Measurements from ENCODE around the gene PCSK5. TPM values are rescaled to one million over a fixed set of nuclear protein-coding genes. Genes with fewer than 3 reads are reported as not detected.

Gene PCSK5
- polyA plus RNA-seq, 3 donors: 4.8 to 13.0 (median 7.1) TPM

GRCh38 chr9:76032038-76032796, 141.7 kb downstream of the PCSK5 start:
- H3K9me3 Mint-ChIP-seq: peaks cover 0 to 6% (median 2%) of the 10 kb centered on the region in 7 donors
- WGBS (ENCODE audit: insufficient coverage): 80% methylated on average over 2 of the region's 6 CpGs
- H3K27me3 Mint-ChIP-seq (ENCODE audit: low read depth in 3 of 3): peaks cover 0 to 2% (median 0%) of the 10 kb centered on the region in 3 donors

GRCh38 chr9:76032797-76033373, 142.4 kb downstream of the PCSK5 start:
- peaks cover 0 to 4% (median under 1%) of the 10 kb centered on the region in 7 donors for H3K9me3 Mint-ChIP-seq
- no peak for TF ChIP-seq CTCF (IDR thresholded peaks at IDR 0.05)
- no peak overlapping the region for H3K27ac ChIP-seq (ENCODE audit: low read depth in 1 of 2, low read length in 2 of 2)
- H3K9me3 ChIP-seq (replicated peaks in 1 of 2; ENCODE audit: control insufficient read depth in 1 of 2, insufficient read depth in 1 of 2, low read length in 2 of 2): no peaks in the 10 kb centered on the region
- no peaks in the 10 kb centered on the region for H4K20me1 ChIP-seq (ENCODE audit: insufficient read depth, low read length)
- no peak overlapping the region for H3K4me3 ChIP-seq (replicated peaks in 1 of 3; ENCODE audit: low read depth in 2 of 3, low read length in 3 of 3)
- H3K36me3 Mint-ChIP-seq: peaks cover 41 to 52% of the 10 kb centered on the region in 2 donors
- no peaks in the 10 kb centered on the region for H3K27me3 ChIP-seq (ENCODE audit: control insufficient read depth in 2 of 2, insufficient read depth in 2 of 2, low read length in 2 of 2)
- DNase-seq: no peak
- no peak overlapping the region for H2AFZ ChIP-seq (ENCODE audit: insufficient read depth, low read depth, low read length, poor library complexity, severe bottlenecking)
- intact Hi-C loops (cut with micrococcal nuclease): no loop called here
- no peak overlapping the region for H3K4me2 ChIP-seq (replicated peaks; ENCODE audit: extremely low read depth, low read length, poor library complexity, severe bottlenecking)
- no peaks in the 10 kb centered on the region for H3K4me1 ChIP-seq (ENCODE audit: control insufficient read depth in 1 of 2, insufficient read depth in 2 of 2, low read length in 2 of 2)
- peaks cover 0 to 2% (median 0%) of the 10 kb centered on the region in 3 donors for H3K27me3 Mint-ChIP-seq (ENCODE audit: low read depth in 3 of 3)
- no CpG with 5 or more reads among the region's 6 CpGs for WGBS (ENCODE audit: insufficient coverage)
- no peak overlapping the region for H3K27ac Mint-ChIP-seq
- H3K79me2 ChIP-seq (ENCODE audit: insufficient read depth, low read length): no peaks in the 10 kb centered on the region
- H3K4me1 Mint-ChIP-seq: no peaks in the 10 kb centered on the region
- H3K9ac ChIP-seq (ENCODE audit: insufficient read depth, low read length, poor library complexity, severe bottlenecking): no peak overlapping the region
- no peak overlapping the region for H3K4me3 Mint-ChIP-seq
- peaks cover 0 to 53% of the 10 kb centered on the region in 2 donors for H3K36me3 ChIP-seq (replicated peaks in 1 of 2; ENCODE audit: control insufficient read depth in 1 of 2, insufficient read depth in 2 of 2, low read length in 2 of 2)

More at GRCh38 chr9:76032038-76032796, 141.7 kb downstream of the PCSK5 start:
- H3K27ac ChIP-seq (ENCODE audit: low read depth in 1 of 2, low read length in 2 of 2): no peak overlapping the region
- H2AFZ ChIP-seq (ENCODE audit: insufficient read depth, low read depth, low read length, poor library complexity, severe bottlenecking): no peak overlapping the region
- no peaks in the 10 kb centered on the region for H3K9me3 ChIP-seq (replicated peaks in 1 of 2; ENCODE audit: control insufficient read depth in 1 of 2, insufficient read depth in 1 of 2, low read length in 2 of 2)
- H4K20me1 ChIP-seq (ENCODE audit: insufficient read depth, low read length): no peaks in the 10 kb centered on the region
- Mint-ChIP-seq H3K27ac (no peak overlapping the region), H3K4me1 (peaks cover 3% of the 10 kb centered on the region), H3K4me3 (no peak overlapping the region), H3K36me3 (peaks cover 45 to 54% of the 10 kb centered on the region in 2 donors)
- no peak overlapping the region for H3K9ac ChIP-seq (ENCODE audit: insufficient read depth, low read length, poor library complexity, severe bottlenecking)
- H3K4me2 ChIP-seq (replicated peaks; ENCODE audit: extremely low read depth, low read length, poor library complexity, severe bottlenecking): no peak overlapping the region
- H3K4me3 ChIP-seq (replicated peaks in 1 of 3; ENCODE audit: low read depth in 2 of 3, low read length in 3 of 3): no peak overlapping the region
- DNase-seq: no peak
- H3K36me3 ChIP-seq (replicated peaks in 1 of 2; ENCODE audit: control insufficient read depth in 1 of 2, insufficient read depth in 2 of 2, low read length in 2 of 2): peaks cover 0 to 57% of the 10 kb centered on the region in 2 donors
- H3K4me1 ChIP-seq (ENCODE audit: control insufficient read depth in 1 of 2, insufficient read depth in 2 of 2, low read length in 2 of 2): no peaks in the 10 kb centered on the region
- no peak for TF ChIP-seq CTCF (IDR thresholded peaks at IDR 0.05)
- intact Hi-C loops (cut with micrococcal nuclease): no loop called here
- no peaks in the 10 kb centered on the region for H3K79me2 ChIP-seq (ENCODE audit: insufficient read depth, low read length)
- H3K27me3 ChIP-seq (ENCODE audit: control insufficient read depth in 2 of 2, insufficient read depth in 2 of 2, low read length in 2 of 2): no peaks in the 10 kb centered on the region
